HG03432 (cell line): ENCODE measurements around the gene GLDN.
"Not testable (repeated sequence)": the region's sequence is repeated elsewhere in the genome, so short reads cannot be mapped to it uniquely, and the experiment has no call there.

Source experiments
- ATAC-seq: cut with Tn5 transposase; IDR thresholded peaks from one replicate; pipeline ENCODE4 v1.9.1; 2021; ENCODE audit warnings: mild to moderate bottlenecking, moderate library complexity; ENCODE audit not compliant: unreplicated experiment

The GLDN gene

DNA sequence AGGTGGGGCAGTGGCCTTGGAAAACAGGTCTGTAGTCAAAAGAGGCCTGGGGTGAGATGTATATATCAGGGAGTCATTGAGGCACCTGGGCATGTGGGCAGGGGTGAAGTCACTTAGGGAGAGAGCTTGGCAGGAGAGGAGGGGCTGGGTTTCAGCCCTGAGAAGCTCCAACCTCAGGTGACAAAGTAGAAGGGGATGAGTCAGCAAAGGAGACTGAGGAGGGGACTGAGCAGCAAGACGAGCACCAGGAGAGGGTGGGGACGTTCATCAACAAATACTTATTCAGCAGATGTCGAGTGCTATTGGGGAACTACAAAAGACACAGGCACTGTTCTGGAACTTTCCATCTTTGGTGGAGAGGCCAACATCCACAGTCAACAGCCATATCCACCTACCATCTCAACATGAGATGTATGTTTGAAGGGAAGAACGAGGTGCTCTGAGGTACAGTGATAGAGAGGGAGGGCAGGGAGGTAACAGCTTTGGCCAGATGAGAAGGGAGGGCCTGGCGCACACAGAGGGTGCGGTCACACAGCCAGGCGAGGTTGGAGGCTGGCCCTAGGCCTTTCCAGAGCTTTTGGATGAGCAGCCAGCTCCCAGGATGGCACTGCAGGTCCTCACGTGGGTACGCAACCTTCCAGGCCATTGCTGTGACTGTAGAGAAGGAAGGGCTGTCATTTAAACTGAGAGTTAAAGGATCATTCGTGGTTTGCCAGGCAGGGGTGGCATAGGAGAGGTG, 45.7 kb downstream of the GLDN start:
- no peak for ATAC-seq

DNA sequence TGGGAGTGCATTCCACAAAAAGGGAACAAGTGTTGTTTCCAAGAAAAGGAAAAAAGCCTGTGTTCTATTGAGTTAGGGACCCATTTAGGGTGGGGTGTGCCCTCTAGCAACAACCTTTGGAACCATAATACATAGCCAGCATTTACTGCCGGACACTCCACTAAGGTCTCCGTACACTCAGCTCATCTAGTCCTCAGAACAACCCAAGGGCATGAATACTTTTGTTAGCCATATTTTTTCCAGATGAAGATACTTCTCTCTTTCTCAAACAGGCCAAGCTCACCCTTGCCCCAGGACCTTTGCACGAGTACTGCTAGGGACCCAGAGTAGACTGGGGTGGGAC, 46.2 kb downstream of the GLDN start:
- ATAC-seq: no peak

DNA sequence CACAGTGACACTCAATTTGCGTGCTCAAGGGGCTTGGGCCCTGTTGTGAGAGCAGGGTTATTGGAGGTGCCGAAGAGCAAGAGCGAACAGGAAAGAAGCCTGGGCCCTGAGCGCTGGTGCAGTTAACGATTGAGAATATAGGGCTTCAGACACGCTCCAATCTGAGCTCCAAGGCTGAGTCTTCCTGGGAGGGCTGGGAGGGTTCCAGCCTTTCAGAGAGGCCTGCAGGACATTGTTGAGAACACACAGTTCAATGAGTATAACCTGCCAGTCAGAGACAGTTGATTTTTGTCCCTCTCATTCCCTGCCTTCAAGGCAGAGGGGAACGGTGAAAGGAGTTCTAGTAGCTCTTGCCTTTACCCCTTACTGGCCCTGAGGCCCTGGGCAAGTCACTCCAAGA, 47.3 kb downstream of the GLDN start:
- ATAC-seq: no peak

DNA sequence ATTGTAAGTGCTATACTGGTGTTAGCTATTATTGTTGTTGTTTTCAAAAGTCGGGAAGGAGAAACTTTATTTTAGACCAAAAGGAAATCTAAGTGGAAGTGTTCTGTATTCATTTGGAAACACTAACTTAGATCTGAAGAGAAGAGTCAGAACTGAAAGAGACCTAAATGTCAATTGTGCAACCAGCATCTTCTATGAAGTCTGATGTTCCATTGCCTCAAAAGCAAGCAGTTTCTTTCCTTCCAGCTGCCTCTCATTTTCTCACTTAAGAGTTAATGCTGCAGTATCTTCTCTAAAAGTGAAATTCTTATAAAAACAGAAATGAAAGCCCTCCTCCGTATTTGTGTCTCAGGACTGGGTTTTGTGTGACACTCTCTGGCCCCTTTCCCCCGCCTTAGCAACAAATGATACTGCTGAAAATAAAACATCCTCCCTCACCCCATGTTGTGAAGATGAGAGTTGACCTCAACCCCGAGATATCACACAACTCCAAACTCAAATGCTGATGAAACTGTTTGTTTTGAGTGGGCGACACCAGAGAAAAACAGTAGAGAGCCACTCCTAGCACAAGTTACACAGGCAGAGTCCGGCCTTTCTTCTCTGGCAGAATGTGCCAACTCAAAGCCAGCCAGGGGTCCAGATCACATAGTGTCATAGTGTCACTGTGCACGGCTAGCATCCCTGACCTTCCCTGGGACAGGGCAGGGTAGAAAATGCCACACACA, 48.9 kb downstream of the GLDN start:
- no peak for ATAC-seq

DNA sequence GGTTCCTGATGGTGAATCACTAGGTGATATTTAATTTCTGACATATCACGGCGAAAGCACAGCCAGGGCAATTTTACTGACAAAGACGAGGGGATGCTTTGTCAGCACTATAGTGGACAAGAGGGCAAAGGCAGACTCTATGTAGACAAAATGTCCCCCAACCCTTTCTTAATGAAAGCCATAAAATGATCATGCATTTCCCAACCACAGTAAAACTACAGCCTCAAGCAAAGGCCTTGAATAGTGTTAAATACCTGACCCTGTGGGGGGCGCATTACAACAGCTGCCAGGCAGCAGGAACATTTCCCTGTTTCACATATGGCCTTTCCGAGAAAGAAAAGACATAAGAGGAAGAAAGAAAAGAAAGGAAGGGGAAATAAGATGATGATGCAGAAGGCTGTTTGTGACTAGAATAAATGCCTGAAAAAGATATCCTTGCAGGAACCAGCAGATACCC, 49.5 kb downstream of the GLDN start:
- no peak for ATAC-seq

DNA sequence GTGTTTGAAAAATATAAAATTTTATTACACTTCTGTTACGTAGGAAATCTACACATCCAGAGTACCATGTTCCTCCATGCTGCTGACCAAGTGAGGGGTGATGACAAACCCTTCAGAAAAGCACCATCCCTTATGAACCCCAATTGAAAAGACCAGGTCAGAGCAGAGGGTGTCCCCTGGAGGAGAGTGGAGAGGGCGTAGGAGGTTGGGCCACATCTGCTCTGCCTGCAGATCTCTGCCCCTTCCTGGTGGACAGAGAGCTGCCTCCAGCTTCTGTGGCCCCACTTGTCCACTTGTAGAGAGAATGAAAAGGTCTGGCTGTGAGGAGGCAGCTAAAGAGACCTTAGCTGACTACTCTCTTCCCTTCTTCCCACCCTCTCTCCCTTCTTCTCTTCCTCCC, 55.5 kb downstream of the GLDN start:
- ATAC-seq: no peak

DNA sequence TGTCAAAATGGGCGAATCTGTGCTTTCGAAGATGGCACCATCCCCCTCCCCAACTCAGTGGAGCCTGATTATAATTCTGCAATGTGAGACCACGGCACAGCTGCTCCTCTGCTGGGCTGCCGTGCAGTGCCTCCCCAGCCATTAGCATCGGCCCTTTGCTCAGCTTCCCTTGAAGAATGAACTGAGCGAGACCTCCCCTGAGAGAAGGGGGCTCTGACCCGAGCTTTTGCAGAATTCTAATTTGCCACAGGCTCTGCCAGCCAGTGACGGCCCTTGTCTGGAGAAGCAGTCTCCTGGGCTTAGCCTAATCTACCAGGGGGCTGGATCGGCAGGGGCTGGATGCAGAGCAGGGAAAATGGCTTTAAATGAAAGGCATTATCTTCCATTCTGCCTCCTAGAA, 57.2 kb downstream of the GLDN start:
- no peak for ATAC-seq

DNA sequence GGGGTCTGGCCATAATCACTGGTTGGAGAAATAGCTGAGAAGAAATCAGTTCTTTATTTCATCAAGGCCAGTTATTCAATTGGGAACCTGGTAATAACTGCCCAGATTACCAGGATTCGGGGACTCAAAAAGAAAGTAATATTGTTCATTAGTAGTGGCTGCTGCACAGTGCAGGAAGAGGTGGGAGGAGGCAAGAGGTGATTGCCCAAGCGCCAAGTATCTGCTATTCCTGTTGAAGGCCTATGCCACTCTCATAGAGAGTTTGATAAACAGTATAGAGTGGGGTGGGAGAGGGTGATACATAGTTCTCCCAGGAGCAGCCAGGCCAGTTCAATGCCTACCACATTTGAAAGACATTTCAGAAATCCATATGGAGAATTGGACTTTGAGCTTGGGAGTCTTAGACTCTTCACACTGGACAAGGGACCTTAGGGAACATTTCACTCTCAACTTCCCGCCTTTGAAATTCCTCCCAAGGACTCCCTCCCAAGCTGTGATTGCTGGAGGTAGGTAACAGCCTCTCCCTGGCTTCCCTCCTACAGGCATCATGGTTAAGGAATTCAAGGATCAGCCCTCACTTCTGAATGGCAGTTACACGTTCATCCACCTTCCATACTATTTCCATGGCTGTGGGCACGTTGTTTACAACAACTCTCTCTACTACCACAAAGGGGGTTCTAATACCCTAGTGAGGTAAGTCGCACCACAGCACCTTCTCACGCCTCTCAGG, 59.8 kb downstream of the GLDN start:
- ATAC-seq: no peak

DNA sequence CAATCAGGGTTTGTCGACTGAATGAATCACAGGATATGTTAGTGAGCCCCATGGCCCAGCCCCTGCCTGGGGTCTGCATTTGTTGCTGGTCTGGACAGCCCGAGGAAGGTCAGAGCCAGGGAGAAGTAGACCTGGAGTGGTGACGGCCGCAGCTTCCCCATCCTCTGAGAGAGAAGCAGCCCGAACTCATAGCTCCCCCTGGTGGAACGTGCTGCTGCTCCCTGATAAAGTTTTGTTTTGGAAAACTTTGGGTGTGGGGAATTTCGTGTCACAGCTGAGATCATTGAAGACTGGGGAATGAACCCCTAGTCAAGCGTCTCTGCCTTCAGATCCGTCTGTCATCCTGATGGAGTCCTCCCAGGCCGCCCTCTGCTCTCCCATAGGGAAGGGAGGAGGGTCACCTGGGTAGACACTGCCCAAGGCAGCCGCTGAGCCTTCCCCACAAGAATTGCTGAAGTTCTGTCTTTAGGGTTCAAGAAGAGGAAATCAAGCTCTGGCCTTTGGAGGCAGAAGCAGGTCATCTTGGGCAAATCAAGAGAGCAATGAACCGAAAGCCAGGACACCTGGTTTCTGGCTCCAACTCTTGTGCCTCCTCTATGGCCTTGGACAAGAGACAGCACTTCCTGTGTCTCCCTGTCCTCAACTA, 60.5 kb downstream of the GLDN start:
- ATAC-seq: no peak

DNA sequence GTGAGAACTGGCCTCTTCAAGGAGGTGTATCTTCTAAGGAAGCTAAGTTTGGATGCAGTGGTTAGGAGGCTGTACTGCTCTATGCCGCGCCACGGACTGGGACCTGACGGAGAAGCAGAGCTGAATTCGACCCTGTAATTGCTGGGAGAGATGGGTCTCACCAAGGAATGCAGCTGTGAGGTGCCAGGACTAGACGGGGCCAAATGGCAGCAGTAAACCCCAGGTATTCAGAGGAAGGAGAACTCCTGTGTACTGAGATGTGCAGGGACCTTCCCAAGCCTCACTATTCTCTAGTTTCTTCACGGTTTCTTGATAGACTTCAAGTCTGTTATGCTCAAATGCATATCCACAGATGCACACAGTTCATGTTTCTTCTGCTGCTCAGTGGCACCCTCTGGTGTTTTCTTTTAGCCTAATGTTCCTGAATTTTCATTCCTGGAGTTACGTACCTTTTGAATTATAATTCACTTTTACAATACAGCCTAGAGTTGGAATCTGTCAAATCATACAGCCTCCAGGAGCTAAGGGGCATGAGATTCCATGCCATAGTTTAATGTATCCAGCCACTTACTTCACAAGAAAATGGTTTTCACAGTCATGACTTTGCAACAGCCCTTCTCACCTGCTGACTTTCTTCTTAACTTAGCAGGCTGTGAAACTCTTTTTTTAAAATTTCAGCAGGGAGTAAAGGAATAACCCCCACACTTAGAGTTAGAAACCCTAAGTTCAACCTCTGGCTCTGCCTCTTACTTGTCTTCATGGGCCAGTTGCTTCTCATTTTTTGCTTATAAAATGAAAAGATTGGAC, 61.8 kb downstream of the GLDN start:
- ATAC-seq: no peak

DNA sequence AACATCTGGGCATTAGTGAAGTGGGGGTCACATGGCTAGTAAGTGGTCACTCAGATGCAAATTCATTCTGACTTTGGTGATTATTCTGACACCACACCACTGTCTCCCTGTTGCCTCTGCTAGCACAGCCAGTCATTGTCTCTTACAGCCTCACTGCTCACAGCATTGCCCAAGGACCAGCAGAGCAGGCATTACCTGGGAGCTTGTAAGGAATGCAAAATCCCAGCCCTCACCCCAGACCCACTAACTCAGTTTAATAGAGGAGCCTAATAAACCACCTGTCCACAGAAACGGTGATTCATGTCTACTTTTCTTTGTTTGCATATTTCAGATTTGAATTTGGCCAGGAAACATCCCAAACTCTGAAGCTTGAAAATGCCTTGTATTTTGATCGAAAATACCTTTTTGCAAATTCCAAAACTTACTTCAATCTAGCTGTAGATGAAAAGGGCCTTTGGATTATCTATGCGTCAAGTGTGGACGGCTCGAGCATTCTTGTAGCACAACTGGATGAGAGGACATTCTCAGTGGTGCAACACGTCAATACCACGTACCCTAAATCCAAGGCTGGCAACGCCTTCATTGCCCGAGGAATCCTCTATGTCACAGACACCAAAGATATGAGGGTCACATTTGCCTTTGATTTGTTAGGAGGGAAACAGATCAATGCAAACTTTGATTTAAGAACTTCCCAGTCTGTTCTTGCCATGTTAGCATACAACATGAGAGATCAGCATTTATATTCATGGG, 62.7 kb downstream of the GLDN start:
- no peak for ATAC-seq

DNA sequence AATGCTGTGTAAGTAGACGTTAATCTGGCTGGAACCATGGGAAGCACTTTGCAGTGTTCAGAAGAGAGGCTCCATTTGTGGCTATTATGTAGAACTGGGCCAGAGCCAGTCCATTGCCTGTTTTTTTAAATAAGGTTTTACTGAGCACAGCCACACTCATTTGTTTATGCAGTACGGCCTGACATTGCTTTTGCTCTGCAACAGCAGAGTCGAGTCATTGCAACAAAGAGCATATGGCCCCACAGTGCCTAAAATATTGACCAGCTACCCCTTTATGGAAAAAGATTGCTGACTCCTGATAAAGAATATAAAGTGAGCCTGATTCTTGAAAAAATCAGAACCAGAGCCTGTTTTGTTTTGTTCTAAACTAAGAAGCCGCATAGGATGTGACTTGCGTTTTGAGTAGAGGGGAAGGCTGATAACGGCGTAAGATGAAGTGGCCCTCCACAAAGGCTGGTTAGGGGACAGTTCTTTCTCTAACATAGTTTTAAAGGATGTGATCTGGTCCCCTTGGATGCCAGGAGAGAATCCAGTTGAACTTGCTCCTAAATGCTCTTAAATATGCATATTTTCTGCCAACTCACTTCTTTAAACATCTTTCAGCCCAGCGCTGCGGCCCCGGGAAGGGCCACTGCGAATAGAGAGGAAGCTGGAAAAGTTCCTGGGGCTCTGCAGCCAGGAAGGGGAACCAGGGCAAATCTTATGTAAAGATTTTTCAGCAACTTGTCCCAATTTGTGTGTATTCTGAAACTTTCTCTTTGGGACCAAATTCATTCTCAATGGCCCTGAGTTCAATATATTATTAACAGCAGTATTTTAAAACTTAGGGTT, 64.5 kb downstream of the GLDN start:
- ATAC-seq: no peak

DNA sequence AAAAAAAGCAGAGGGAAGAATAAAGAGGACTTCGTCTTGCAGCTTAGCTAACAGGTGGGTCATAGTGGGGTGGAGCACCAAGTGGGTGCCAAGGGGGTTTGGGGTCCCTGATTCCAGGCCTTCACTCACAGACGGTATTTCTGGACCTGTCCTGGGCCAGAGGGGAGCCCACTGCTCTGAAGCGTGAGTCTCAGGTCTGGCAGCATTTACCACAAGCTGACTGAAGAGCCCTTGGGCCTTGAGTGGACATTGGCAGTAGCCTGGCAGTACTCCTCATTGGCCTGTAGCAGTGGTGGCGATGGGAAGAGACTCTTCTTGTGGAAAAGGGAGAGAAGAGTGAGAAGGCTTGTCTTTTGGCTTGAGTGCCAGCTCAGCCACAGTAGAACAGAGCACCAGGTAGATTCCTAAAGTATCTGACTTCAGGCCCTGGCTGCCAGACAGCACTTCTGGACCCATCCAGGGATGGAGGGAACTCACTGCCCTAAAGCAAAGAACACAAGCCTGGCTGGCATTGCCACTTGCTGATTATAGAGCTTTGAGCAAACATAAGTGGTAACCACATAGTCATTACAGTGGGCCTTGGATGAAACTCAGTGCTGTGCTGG, 72.9 kb downstream of the GLDN start:
- ATAC-seq: no peak

DNA sequence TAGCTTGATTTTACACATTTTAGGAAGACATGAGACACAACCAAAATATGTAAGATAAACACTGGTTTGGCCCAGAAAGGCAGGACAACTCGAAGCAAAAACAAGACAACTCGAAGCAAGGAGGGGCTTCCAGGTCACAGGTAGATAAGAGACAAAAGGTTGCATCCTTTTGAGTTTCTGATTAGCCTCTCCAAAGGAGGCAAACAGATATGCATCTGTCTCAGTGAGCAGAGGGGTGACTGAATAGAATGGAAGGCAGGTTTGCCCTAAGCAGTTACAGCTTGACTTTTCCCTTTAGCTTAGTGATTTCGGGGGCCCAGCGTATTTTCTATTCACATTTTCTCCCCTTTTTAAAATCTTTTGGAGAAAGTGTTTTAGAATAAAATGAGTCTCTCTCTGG, 74.7 kb downstream of the GLDN start:
- ATAC-seq: no peak

DNA sequence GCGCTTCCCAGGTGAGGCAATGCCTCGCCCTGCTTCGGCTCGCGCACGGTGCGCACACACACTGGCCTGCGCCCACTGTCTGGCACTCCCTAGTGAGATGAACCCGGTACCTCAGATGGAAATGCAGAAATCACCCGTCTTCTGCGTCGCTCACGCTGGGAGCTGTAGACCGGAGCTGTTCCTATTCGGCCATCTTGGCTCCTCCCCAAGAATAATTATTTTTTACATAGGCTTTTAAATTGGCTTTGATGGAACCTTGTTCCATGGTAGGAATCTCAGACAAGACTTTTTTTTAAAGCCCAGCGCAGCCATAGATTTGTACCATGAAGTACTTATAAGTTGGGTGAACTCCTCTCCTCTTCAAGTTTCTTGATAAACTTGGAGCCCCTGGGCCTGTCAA, 81.6 kb downstream of the GLDN start:
- ATAC-seq: not testable (repeated sequence)

DNA sequence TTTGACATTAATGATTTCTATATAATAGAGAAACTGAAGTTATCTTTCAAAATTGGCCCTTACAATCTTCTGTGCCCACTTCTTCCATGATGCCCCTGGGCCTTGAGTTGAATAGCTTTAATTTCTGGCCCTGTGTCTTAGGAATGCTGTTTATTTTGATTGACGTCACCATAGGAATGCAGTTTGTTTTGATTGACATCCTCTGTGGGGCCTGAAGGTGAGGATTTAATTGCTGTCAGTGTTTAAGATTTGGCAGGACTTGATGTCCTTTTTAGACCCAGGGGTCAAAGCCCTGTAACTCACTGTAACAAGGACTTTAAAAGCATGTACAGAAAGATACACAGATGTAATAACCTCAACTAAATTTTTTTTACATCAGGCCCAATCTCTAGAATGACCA, 83.3 kb downstream of the GLDN start:
- ATAC-seq: no peak

DNA sequence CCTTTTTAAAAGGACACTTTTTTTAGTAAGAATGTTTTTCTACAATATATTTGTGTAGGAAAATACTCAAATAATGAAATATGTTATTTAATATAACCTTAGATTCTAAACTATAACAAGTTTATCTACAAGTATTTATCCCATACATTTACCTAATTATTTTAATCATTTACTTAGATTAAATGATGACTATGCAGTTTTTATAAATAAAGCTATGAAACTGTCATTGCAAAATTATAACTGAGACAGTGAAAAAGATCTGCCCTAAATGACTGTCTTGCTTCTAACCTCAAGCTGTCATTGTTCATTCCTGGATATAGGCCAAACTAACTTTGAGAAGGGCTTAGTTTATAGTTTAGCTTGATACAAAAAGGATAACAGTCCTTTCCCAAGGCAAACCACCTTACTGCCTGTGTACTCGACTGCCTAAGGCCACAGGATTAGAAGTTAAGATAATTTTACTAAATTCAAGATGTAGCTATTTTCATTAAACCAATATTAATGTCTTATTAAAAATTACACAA, 84.1 kb downstream of the GLDN start:
- ATAC-seq: no peak

DNA sequence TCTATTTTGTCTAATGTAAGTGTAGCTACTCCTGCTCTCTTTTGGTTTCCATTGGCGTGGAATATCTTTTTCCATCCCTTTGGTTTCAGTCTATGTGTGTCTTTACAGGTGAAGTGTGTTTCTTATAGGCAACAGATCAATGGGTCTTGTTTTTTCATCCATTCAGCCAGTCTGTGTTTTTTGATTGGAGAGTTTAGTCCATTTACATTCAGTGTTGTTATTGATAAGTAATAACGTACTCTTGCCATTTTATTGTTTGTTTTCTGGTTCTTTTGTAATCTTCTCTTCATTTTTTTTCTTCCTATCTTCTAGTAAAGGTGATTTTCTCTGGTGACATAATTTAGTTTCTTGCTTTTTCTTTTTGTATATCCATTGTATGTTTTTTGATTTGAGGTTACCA, 97.1 kb downstream of the GLDN start:
- no peak for ATAC-seq
